COLO668 (cell line): ENCODE results near the gene PDIK1L.

Experiments
- DNase-seq: peaks from one replicate; lab custom pipeline; 2025; ENCODE audit not compliant: unreplicated experiment; lab: John Stamatoyannopoulos, UW

PDIK1L gene

GRCh38 chr1:26153966-26154532 lies 42.4 kb downstream of the PDIK1L start:
- DNase-seq = no peak

GRCh38 chr1:26154750-26155149 lies 43.1 kb downstream of the PDIK1L start:
- no peak for DNase-seq

GRCh38 chr1:26155370-26156284 lies 44.0 kb downstream of the PDIK1L start:
- no peak for DNase-seq

GRCh38 chr1:26156285-26157038 lies 44.8 kb downstream of the PDIK1L start:
- DNase-seq = no peak

GRCh38 chr1:26158271-26158907 lies 46.8 kb downstream of the PDIK1L start:
- DNase-seq = no peak

- DNase-seq = no peak
Measured at GRCh38 chr1:26158908-26159742, 47.5 kb downstream of the PDIK1L start, which contains the start of gene FAM110D. TSS of gene FAM110D (plus strand) at chr1:26159079. CDS start at chr1:26161292, 2,213 bp downstream.

GRCh38 chr1:26159743-26160039 lies 48.1 kb downstream of the PDIK1L start:
- no peak for DNase-seq

- no peak for DNase-seq
Measured at GRCh38 chr1:26160527-26161414, 49.1 kb downstream of the PDIK1L start.

GRCh38 chr1:26161415-26162219 lies 50.0 kb downstream of the PDIK1L start:
- peak; percentile 84 for DNase-seq

GRCh38 chr1:26162220-26162709 lies 50.6 kb downstream of the PDIK1L start:
- no peak for DNase-seq

GRCh38 chr1:26163684-26164035 lies 52.0 kb downstream of the PDIK1L start:
- no peak for DNase-seq

GRCh38 chr1:26164036-26164860 lies 52.6 kb downstream of the PDIK1L start:
- DNase-seq = peak; percentile 62

- no peak for DNase-seq
Measured at GRCh38 chr1:26164861-26165842, 53.5 kb downstream of the PDIK1L start.

- DNase-seq = no peak
Measured at GRCh38 chr1:26166719-26167281, 55.2 kb downstream of the PDIK1L start.

GRCh38 chr1:26168410-26169197 lies 57.0 kb downstream of the PDIK1L start, which contains the start of gene C1orf232:
TSS of gene C1orf232 (minus strand) at chr1:26168963. CDS start at chr1:26168499, 464 bp downstream.
- DNase-seq = peak; percentile 72
